SK-N-SH (cell line): Measurements from ENCODE around the gene MTERF4. TPM values are rescaled to one million over a fixed set of nuclear protein-coding genes. Genes with fewer than 3 reads are reported as not detected.

ENCODE experiments used
- CTCF ChIA-PET: fragments of 300-600, 350-600 bp; formaldehyde crosslinking; extraction: SDS; loops from one replicate; lab custom pipeline; 2021; lab: Yijun Ruan, JAX
- POLR2A ChIA-PET: fragments of 350-600 bp; sonication (Branson Sonifier 250); formaldehyde crosslinking; extraction: SDS; loops from one replicate; lab custom pipeline; 2020; ENCODE audit warnings: antibody characterized with exemption, inconsistent platforms; lab: Yijun Ruan, JAX
- DNase-seq: peaks from one replicate; pipeline ENCODE4 v3.0.0; 2012
- H2AFZ ChIP-seq: fragments of 200-600 bp; sonication (generic); 2 replicates; pipeline ENCODE4 v1.8.1; 2016; ENCODE audit warnings: antibody characterized with exemption, mild to moderate bottlenecking, low read depth
- H3F3A ChIP-seq: fragments of 200-600 bp; sonication (generic); replicated peaks from 2 replicates; pipeline ENCODE3; 2016; ENCODE audit warnings: antibody characterized with exemption, mild to moderate bottlenecking; ENCODE audit not compliant: insufficient read depth
- H3K27ac ChIP-seq, 2 experiments: fragments of 200-500 bp in 1 of 2; fragments of 200-600 bp in 1 of 2; sonication (Bioruptor generic) in 1 of 2; sonication (generic), shearing (Covaris generic) in 1 of 2; 2 replicates each; pipeline versions ENCODE4 v1.5.1 to v1.6.1; 2014 to 2016; ENCODE audit warnings: low read depth in 2 of 2, inconsistent platforms in 1 of 2, low read length in 1 of 2, mild to moderate bottlenecking in 1 of 2, mixed read lengths in 1 of 2
- H3K27me3 ChIP-seq: fragments of 200-600 bp; sonication (generic), shearing (Covaris generic); 2 replicates; pipeline ENCODE4 v1.6.1; 2016; ENCODE audit warnings: mixed run types; ENCODE audit not compliant: insufficient read depth
- H3K36me3 ChIP-seq, 2 experiments: fragments of 200-500 bp in 1 of 2; fragments of 200-600 bp in 1 of 2; sonication (Bioruptor generic) in 1 of 2; sonication (generic) in 1 of 2; replicated peaks in 1 of 2; 2 replicates each; pipeline versions ENCODE3 to v1.5.1; 2014 to 2016; ENCODE audit warnings: low read length in 1 of 2, mild to moderate bottlenecking in 1 of 2; ENCODE audit not compliant: insufficient read depth in 2 of 2, control insufficient read depth in 1 of 2
- H3K4me1 ChIP-seq, 2 experiments: fragments of 200-500 bp in 1 of 2; fragments of 200-600 bp in 1 of 2; sonication (Bioruptor generic) in 1 of 2; sonication (generic), shearing (Covaris generic) in 1 of 2; 2 replicates each; pipeline versions ENCODE4 v1.5.1 to v1.6.1; 2014 to 2016; ENCODE audit warnings: low read depth in 1 of 2, low read length in 1 of 2, mixed run types in 1 of 2; ENCODE audit not compliant: insufficient read depth in 2 of 2, control insufficient read depth in 1 of 2
- H3K4me2 ChIP-seq: fragments of 200-600 bp; sonication (generic), shearing (Covaris generic); 2 replicates; pipeline ENCODE4 v1.6.1; 2017; ENCODE audit warnings: mixed run types
- H3K4me3 ChIP-seq, 2 experiments: fragments of 200-500 bp in 1 of 2; fragments of 200-600 bp in 1 of 2; sonication (Bioruptor generic) in 1 of 2; sonication (generic), shearing (Covaris generic) in 1 of 2; 2 replicates each; pipeline versions ENCODE4 v1.5.1 to v1.8.1; 2014 to 2016; ENCODE audit warnings: low read depth in 2 of 2, inconsistent platforms in 1 of 2, low read length in 1 of 2, mild to moderate bottlenecking in 1 of 2, mixed read lengths in 1 of 2, moderate library complexity in 1 of 2
- H3K79me2 ChIP-seq: fragments of 200-600 bp; sonication (generic); 2 replicates; pipeline ENCODE4 v1.8.1; 2017; ENCODE audit warnings: mild to moderate bottlenecking; ENCODE audit not compliant: insufficient read depth
- H3K9ac ChIP-seq: fragments of 200-600 bp; sonication (generic); 2 replicates; pipeline ENCODE4 v1.6.1; 2017; ENCODE audit warnings: mixed run types
- H3K9me2 ChIP-seq: fragments of 200-600 bp; sonication (generic); 2 replicates; pipeline ENCODE4 v1.6.1; 2017; ENCODE audit warnings: mixed run types
- H3K9me3 ChIP-seq: fragments of 200-600 bp; sonication (generic); 2 replicates; pipeline ENCODE4 v1.6.1; 2017; ENCODE audit warnings: mixed run types, mild to moderate bottlenecking, moderate library complexity
- H4K20me1 ChIP-seq: fragments of 200-600 bp; sonication (generic); 2 replicates; pipeline ENCODE4 v1.6.1; 2017; ENCODE audit warnings: mild to moderate bottlenecking, mixed run types; ENCODE audit not compliant: insufficient read depth
- CHD2 ChIP-seq: fragments of 150-350 bp; IDR thresholded peaks from 2 replicates; pipeline ENCODE4 v1.6.1; 2018; ENCODE audit warnings: low read length; ENCODE audit not compliant: partially characterized antibody
- EP300 ChIP-seq, 2 experiments: IDR thresholded peaks; 2 replicates each; pipeline versions ENCODE4 v1.4.0 to v1.6.1; 2012; ENCODE audit warnings: borderline replicate concordance in 1 of 2, low read depth in 1 of 2, low read length in 1 of 2
- FOXJ3 ChIP-seq: sonication (generic); formaldehyde crosslinking; IDR thresholded peaks from 2 replicates; pipeline ENCODE4 v1.5.1; 2020; ENCODE audit warnings: mild to moderate bottlenecking, missing genetic modification reagents
- JUND ChIP-seq: IDR thresholded peaks from 2 replicates; pipeline ENCODE4 v1.4.0; 2012
- NRF1 ChIP-seq: IDR thresholded peaks from 2 replicates; pipeline ENCODE4 v1.6.1; 2012; ENCODE audit warnings: low read depth, mild to moderate bottlenecking, low read length
- POLR2AphosphoS5 ChIP-seq: IDR thresholded peaks from 2 replicates; pipeline ENCODE4 v1.6.1; 2012; ENCODE audit warnings: low read depth, low read length
- RAD21 ChIP-seq: IDR thresholded peaks from 2 replicates; pipeline ENCODE4 v1.6.1; 2012; ENCODE audit warnings: mild to moderate bottlenecking, low read length
- WGBS: methylation state at CpG from one replicate; pipeline ENCODE4 v1.1.6; 2017; ENCODE audit warnings: low lambda C conversion rate; 5-methylcytosine and 5-hydroxymethylcytosine counted together
- polyA plus RNA-seq, 3 experiments: library from polyadenylated mRNA; depleted of rRNA; stranded (reverse); fragments of >200 nt; gene quantifications; 2 replicates each; pipeline ENCODE4 v1.2.3, GENCODE V29; 2012
- TF ChIP-seq, protein P1 (sequence below): fragments of 150-350 bp; IDR thresholded peaks from 2 replicates; pipeline ENCODE4 v1.6.1; 2017; ENCODE audit warnings: antibody characterized with exemption, low read length, low read depth, borderline replicate concordance
- TF ChIP-seq, protein P2 (sequence below): IDR thresholded peaks from 2 replicates; pipeline ENCODE4 v1.6.1; 2012; ENCODE audit warnings: mild to moderate bottlenecking, low read depth, low read length, moderate library complexity
- TF ChIP-seq, protein P3 (sequence below): IDR thresholded peaks from 2 replicates; pipeline ENCODE4 v1.4.0; 2012; ENCODE audit warnings: low read depth
- TF ChIP-seq, protein P4 (sequence below): IDR thresholded peaks from 2 replicates; pipeline ENCODE4; 2012

Gene MTERF4
- polyA plus RNA-seq, 1 of the 3 experiments (the other 2 are of a cell fraction): 31.0 TPM

DNA sequence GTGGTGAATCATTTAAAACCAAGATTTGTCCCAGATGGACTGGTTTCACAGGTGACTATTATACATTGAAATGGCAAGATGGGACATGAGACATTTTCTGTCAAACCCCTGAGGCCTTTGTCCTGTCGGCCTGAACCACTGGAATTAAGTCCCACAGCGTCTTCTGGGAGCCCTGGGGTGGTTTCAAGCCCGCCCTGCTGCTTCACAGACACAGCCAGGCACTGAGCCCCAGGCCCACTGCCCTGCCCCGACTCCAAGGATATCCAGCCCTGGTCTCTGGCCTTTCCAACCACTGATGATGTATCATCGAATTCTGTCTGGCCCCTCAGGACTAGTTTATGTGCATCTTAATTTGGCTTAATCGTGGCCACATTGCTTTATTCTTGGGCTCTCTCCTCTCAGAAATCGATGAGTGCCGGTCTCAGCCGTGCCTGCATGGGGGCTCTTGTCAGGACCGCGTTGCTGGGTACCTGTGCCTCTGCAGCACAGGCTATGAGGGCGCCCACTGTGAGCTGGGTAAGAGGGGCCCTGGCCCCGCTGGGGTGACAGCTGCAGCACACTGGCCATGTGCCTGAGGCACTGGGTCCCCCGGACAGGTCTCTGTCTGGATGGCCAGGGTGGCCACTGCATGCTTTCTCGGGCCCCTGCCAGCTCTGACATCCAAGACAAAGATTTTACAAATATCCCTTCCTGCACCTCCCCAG lies 39.5 kb downstream of the MTERF4 start (continued):
- TF ChIP-seq, protein P1, sequence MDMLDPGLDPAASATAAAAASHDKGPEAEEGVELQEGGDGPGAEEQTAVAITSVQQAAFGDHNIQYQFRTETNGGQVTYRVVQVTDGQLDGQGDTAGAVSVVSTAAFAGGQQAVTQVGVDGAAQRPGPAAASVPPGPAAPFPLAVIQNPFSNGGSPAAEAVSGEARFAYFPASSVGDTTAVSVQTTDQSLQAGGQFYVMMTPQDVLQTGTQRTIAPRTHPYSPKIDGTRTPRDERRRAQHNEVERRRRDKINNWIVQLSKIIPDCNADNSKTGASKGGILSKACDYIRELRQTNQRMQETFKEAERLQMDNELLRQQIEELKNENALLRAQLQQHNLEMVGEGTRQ: no peak
- TF ChIP-seq, protein P2, sequence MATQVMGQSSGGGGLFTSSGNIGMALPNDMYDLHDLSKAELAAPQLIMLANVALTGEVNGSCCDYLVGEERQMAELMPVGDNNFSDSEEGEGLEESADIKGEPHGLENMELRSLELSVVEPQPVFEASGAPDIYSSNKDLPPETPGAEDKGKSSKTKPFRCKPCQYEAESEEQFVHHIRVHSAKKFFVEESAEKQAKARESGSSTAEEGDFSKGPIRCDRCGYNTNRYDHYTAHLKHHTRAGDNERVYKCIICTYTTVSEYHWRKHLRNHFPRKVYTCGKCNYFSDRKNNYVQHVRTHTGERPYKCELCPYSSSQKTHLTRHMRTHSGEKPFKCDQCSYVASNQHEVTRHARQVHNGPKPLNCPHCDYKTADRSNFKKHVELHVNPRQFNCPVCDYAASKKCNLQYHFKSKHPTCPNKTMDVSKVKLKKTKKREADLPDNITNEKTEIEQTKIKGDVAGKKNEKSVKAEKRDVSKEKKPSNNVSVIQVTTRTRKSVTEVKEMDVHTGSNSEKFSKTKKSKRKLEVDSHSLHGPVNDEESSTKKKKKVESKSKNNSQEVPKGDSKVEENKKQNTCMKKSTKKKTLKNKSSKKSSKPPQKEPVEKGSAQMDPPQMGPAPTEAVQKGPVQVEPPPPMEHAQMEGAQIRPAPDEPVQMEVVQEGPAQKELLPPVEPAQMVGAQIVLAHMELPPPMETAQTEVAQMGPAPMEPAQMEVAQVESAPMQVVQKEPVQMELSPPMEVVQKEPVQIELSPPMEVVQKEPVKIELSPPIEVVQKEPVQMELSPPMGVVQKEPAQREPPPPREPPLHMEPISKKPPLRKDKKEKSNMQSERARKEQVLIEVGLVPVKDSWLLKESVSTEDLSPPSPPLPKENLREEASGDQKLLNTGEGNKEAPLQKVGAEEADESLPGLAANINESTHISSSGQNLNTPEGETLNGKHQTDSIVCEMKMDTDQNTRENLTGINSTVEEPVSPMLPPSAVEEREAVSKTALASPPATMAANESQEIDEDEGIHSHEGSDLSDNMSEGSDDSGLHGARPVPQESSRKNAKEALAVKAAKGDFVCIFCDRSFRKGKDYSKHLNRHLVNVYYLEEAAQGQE: no peak

DNA sequence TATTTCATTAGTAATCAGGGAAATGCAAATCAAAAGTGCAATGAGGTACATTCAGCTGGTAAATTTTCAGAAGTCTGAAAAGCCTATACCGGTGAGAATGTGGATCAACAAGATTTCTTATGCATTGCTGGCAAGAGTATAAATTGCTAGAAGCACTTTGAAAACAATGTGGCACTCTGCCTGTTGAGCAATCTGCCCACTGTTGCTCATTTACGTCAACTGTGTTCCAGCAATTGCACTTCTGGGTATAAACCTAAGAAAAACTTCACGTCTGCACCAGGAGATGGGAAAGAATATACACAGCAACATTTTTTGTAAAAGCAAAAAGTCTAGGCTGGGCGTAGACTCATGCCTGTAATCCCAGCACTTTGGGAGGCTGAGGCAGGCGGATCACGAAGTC lies 40.8 kb downstream of the MTERF4 start:
- no peak for DNase-seq
- no peak overlapping the region for H3K9ac ChIP-seq
- H3K9me3 ChIP-seq: no peaks in the 10 kb centered on the region
- TF ChIP-seq EP300 (IDR thresholded peaks at IDR 0.05; ENCODE audit: borderline replicate concordance in 1 of 2, low read depth in 1 of 2, low read length in 1 of 2): no peak
- TF ChIP-seq, protein P3, sequence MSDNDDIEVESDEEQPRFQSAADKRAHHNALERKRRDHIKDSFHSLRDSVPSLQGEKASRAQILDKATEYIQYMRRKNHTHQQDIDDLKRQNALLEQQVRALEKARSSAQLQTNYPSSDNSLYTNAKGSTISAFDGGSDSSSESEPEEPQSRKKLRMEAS: no peak
- TF ChIP-seq RAD21: no peak
- TF ChIP-seq NRF1: no peak
- no peaks in the 10 kb centered on the region for H3K36me3 ChIP-seq
- no peaks in the 10 kb centered on the region for H3K79me2 ChIP-seq
- no peak overlapping the region for H3K4me3 ChIP-seq
- 62% methylated on average over 6 of the region's 6 CpGs for WGBS
- H3F3A ChIP-seq: no peaks in the 10 kb centered on the region
- no peaks in the 10 kb centered on the region; a peak in 1 of 4 replicates for H3K4me1 ChIP-seq
- ChIA-PET CTCF (no interaction called here), POLR2A (no interaction called here)
- H3K27me3 ChIP-seq: no peaks in the 10 kb centered on the region; the same call in 1 of the 2 replicates
- H3K9me2 ChIP-seq: no peaks in the 10 kb centered on the region
- no peak overlapping the region for H2AFZ ChIP-seq
- H3K4me2 ChIP-seq: no peak overlapping the region
- H4K20me1 ChIP-seq: no peaks in the 10 kb centered on the region
- H3K27ac ChIP-seq: no peak overlapping the region

DNA sequence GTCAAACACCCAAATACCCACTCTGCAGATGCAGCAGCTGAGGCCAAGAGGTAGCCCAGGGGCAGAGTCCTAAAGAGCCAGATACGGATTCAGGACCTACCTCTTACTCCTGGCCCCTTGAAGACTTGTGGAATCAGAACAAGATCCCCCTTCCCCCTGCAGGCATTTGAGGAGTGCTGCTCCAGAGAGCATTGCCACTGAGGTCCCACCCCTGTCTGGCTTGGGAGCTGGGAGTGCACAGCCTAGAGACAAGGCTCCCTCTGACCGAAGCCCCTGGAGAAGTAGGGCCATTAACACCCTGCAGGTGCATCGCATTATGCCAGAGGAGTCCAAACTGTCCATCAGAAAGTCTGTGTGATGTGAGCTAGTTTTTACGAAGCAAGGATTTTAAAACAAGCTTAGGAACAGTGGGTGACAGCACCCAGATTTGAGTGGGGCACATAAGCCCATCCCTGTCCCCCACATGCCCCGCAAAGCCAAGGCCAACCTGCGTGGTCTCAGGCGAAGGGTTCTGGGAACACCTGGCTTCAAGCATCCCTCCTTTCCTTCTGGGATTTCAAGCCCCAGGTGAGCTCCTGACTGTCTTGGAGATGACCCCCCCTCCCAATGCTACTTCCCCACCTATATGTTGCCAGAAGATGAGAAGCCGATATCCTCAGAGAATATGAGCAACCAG lies 48.4 kb downstream of the MTERF4 start:
- ChIA-PET CTCF (interaction anchor here (2.4 kb wide), 1 partner anchor 24 kb away, joined by 6 read pairs; no protein-coding TSS in a partner anchor), POLR2A (no interaction called here)
- Histone ChIP-seq H3K9ac (no peak overlapping the region), H3K4me2 (no peak overlapping the region), H2AFZ (no peak overlapping the region), H3K9me3 (no peaks in the 10 kb centered on the region), H3K4me1 (no peaks in the 10 kb centered on the region; a peak in 1 of 4 replicates), H3K4me3 (no peak overlapping the region), H3K79me2 (no peaks in the 10 kb centered on the region), H3F3A (no peaks in the 10 kb centered on the region), H3K36me3 (no peaks in the 10 kb centered on the region), H3K27ac (no peak overlapping the region), H3K27me3 (no peaks in the 10 kb centered on the region), H3K9me2 (no peaks in the 10 kb centered on the region), H4K20me1 (no peaks in the 10 kb centered on the region)
- WGBS: 83% methylated on average over 6 of the region's 8 CpGs
- TF ChIP-seq CHD2 (no peak), EP300 (IDR thresholded peaks at IDR 0.05; ENCODE audit: borderline replicate concordance in 1 of 2, low read depth in 1 of 2, low read length in 1 of 2) (no peak), JUND (no peak), FOXJ3 (no peak), POLR2AphosphoS5 (no peak), NRF1 (no peak)
- TF ChIP-seq, protein P2: no peak
- TF ChIP-seq, protein P3: no peak
- TF ChIP-seq, protein P4, sequence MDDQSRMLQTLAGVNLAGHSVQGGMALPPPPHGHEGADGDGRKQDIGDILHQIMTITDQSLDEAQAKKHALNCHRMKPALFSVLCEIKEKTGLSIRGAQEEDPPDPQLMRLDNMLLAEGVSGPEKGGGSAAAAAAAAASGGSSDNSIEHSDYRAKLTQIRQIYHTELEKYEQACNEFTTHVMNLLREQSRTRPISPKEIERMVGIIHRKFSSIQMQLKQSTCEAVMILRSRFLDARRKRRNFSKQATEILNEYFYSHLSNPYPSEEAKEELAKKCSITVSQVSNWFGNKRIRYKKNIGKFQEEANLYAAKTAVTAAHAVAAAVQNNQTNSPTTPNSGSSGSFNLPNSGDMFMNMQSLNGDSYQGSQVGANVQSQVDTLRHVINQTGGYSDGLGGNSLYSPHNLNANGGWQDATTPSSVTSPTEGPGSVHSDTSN: no peak
- no peak for DNase-seq
